ENCODE data around the gene SMARCD1.

GRCh38 chr12:50100561-50100960 is 15.4 kb downstream of the SMARCD1 start:
- TF ChIP-seq CTCF (IDR thresholded peaks at IDR 0.05; ENCODE audit: insufficient read depth, low read length, poor library complexity, severe bottlenecking) (no peak), EZH2phosphoT487 (conservative IDR thresholded peaks at IDR 0.05; ENCODE audit: low read length) (no peak)

Data from SU-DHL-6 (cell line).